ENCODE results near the gene NIT2. TPM values are rescaled to one million over a fixed set of nuclear protein-coding genes. Genes with fewer than 3 reads are reported as not detected.
A peak's percentile ranks its signal among the peaks of the same experiment; 100 is the strongest.
"Not testable (repeated sequence)": the region's sequence is repeated elsewhere in the genome, so short reads cannot be mapped to it uniquely, and the experiment has no call there.

The NIT2 gene
- total RNA-seq, 2 donors from 2014 or later = 25.5 to 29.2 TPM

GRCh38 chr3:100330651-100331050, 3.9 kb upstream of the NIT2 start:
- Histone ChIP-seq H3K36me3 (no peaks in the 10 kb centered on the region), H3K4me3 (no peak overlapping the region), H3K9ac (ENCODE audit: low read depth in 2 of 2, low read length in 2 of 2) (no peak overlapping the region), H3K4me1 (peaks cover 4% of the 10 kb centered on the region), H3K9me3 (no peaks in the 10 kb centered on the region), H3K27ac (no peak overlapping the region), H3K27me3 (no peaks in the 10 kb centered on the region)
- DNase-seq = no peak
- intact Hi-C loops (cut with DNase I) = no loop called here
- no peak for TF ChIP-seq CTCF (IDR thresholded peaks at IDR 0.05)

- no peak for DNase-seq
- Histone ChIP-seq H3K9ac (ENCODE audit: low read depth in 2 of 2, low read length in 2 of 2) (no peak overlapping the region), H3K9me3 (no peaks in the 10 kb centered on the region), H3K4me3 (no peak overlapping the region), H3K4me1 (peaks cover 7% of the 10 kb centered on the region), H3K36me3 (no peaks in the 10 kb centered on the region), H3K27ac (no peak overlapping the region), H3K27me3 (no peaks in the 10 kb centered on the region)
- TF ChIP-seq CTCF (IDR thresholded peaks at IDR 0.05) = no peak
- intact Hi-C loops (cut with DNase I) = no loop called here
Measured at GRCh38 chr3:100331660-100332059, 2.9 kb upstream of the NIT2 start.

GRCh38 chr3:100333051-100333450, 1.5 kb upstream of the NIT2 start:
- H3K9me3 ChIP-seq = no peaks in the 10 kb centered on the region
- no peak overlapping the region for H3K27ac ChIP-seq
- TF ChIP-seq CTCF (IDR thresholded peaks at IDR 0.05) = no peak
- no peaks in the 10 kb centered on the region for H3K36me3 ChIP-seq
- intact Hi-C loops (cut with DNase I) = no loop called here
- no peak overlapping the region for H3K9ac ChIP-seq (ENCODE audit: low read depth in 2 of 2, low read length in 2 of 2)
- no peak for DNase-seq
- H3K4me3 ChIP-seq = no peak overlapping the region
- no peaks in the 10 kb centered on the region for H3K27me3 ChIP-seq
- H3K4me1 ChIP-seq = peaks cover 7% of the 10 kb centered on the region

GRCh38 chr3:100333970-100334487, 528 bp upstream of the NIT2 start:
- no peaks in the 10 kb centered on the region for H3K27me3 ChIP-seq
- no peaks in the 10 kb centered on the region for H3K9me3 ChIP-seq
- H3K4me1 ChIP-seq = peaks cover 7% of the 10 kb centered on the region
- H3K4me3 ChIP-seq = peak overlapping the region; percentile 71
- H3K9ac ChIP-seq (ENCODE audit: low read depth in 2 of 2, low read length in 2 of 2) = peak overlapping the region; percentile 40 to 69
- H3K36me3 ChIP-seq = no peaks in the 10 kb centered on the region
- no peak for TF ChIP-seq CTCF (IDR thresholded peaks at IDR 0.05)
- intact Hi-C loops (cut with DNase I) = no loop called here
- peak overlapping the region; percentile 50 for H3K27ac ChIP-seq
- no peak for DNase-seq

GRCh38 chr3:100335434-100335833, 877 bp downstream of the NIT2 start:
- H3K27ac ChIP-seq = no peak overlapping the region

GRCh38 chr3:100336229-100336628, 1.7 kb downstream of the NIT2 start:
- intact Hi-C loops (cut with DNase I); H3K4me1 ChIP-seq; H3K9ac ChIP-seq (ENCODE audit: low read depth in 2 of 2, low read length in 2 of 2); DNase-seq; H3K36me3 ChIP-seq; H3K9me3 ChIP-seq; H3K4me3 ChIP-seq; H3K27ac ChIP-seq; H3K27me3 ChIP-seq: not testable (repeated sequence)

More at GRCh38 chr3:100335434-100335833, 877 bp downstream of the NIT2 start:
- Histone ChIP-seq H3K4me3 (peak overlapping the region; percentile 71), H3K36me3 (no peaks in the 10 kb centered on the region), H3K4me1 (peaks cover 7% of the 10 kb centered on the region), H3K9me3 (no peaks in the 10 kb centered on the region), H3K27me3 (no peaks in the 10 kb centered on the region), H3K9ac (ENCODE audit: low read depth in 2 of 2, low read length in 2 of 2) (peak overlapping the region; percentile 65 to 84)
- peak; percentile 25 for DNase-seq
- intact Hi-C loops (cut with DNase I) = no loop called here
- TF ChIP-seq CTCF (IDR thresholded peaks at IDR 0.05) = no peak

All from colonic mucosa (tissue), 4 donors.